Stimulated activated effector memory CD8-positive, alpha-beta T cell treated with anti-CD3 and anti-CD28 coated beads, Interleukin-12 subunit alpha, Interleukin-12 subunit beta, amount 100 ng/mL, for 72 hours (primary cell): ENCODE data around the gene ZNF609.

Source experiments
- ATAC-seq: fragments of 150-1000 bp; cut with Tn5 transposase; 2 replicates; pipeline ENCODE4 v1.10.0; 2021
- DNase-seq, 2 donors: peaks; one replicate each; pipeline ENCODE4 v3.0.0; 2021 to 2022; ENCODE audit warnings: low spot score in 2 of 2
- H3K27ac Mint-ChIP-seq: one replicate; pipeline ENCODE4 v1.8.0; 2022; ENCODE audit warnings: mild to moderate bottlenecking, mixed read lengths
- H3K36me3 Mint-ChIP-seq: one replicate; pipeline ENCODE4 v1.8.0; 2022; ENCODE audit warnings: mild to moderate bottlenecking, mixed read lengths
- H3K4me1 Mint-ChIP-seq: one replicate; pipeline ENCODE4 v1.8.0; 2022; ENCODE audit warnings: mixed read lengths
- H3K4me3 Mint-ChIP-seq: one replicate; pipeline ENCODE4 v1.8.0; 2022; ENCODE audit warnings: mild to moderate bottlenecking, mixed read lengths
- H3K9me3 Mint-ChIP-seq: one replicate; pipeline ENCODE4 v1.8.0; 2022; ENCODE audit warnings: mixed read lengths

ZNF609 gene

DNA sequence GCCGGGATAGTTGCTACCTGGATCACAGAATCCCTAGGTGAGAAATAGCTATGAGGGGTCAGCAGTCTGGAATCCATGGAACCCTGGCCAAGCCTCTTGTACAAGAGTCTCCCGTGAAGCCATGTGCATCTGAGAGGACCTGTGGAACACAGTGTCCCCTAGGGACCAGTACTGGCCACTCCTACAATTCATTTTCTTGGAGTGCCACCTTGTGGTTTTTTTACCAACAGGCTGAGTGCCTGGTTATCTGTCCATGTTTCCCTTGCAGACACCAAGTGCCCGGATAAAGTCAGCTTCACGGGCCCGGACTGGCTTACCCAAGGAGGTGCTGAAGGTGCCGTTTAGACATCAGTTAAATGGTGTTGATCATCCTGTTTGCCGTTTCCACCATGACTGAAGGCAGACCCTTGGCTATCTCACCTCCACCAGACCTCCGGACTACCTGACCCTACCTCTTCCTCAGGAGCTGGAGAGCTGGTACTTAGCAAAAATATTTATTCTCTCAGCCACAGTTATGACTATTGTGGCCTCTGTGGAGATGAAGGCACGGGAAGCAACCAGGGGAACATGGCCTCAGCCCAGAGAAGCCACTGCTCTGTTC lies 221.1 kb downstream of the ZNF609 start:
- Mint-ChIP-seq H3K36me3 (peaks cover 87% of the 10 kb centered on the region), H3K9me3 (no peaks in the 10 kb centered on the region), H3K27ac (no peak overlapping the region)

DNA sequence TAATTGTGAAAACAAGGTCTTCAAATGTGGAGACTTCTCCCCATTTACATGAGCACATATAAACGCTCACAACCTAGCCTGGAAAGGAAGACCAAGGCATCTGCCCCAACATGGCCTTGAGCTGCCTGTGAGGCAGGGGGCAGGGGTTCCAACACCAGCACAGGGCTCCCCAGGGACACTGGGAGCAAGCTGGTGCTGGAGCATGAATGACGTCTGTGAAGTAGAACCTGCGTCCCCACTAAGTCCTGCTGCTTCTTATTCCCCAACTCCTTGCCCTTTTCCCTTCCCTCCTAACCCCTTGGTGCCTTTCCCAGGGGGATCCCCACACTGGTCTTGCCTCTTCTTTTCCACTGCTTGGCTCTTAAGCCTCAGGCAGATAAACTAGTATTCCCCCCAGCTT lies 221.9 kb downstream of the ZNF609 start:
- DNase-seq: no peak
- no peaks in the 10 kb centered on the region for H3K4me1 Mint-ChIP-seq
- no peaks in the 10 kb centered on the region for H3K9me3 Mint-ChIP-seq
- peaks cover 88% of the 10 kb centered on the region for H3K36me3 Mint-ChIP-seq
- peak overlapping the region; percentile 60 for H3K27ac Mint-ChIP-seq
- H3K4me3 Mint-ChIP-seq: no peak overlapping the region
- ATAC-seq: no peak

More for the DNA sequence above, 221.1 kb downstream of the ZNF609 start:
- DNase-seq: no peak
- Mint-ChIP-seq H3K4me3 (no peak overlapping the region), H3K4me1 (no peaks in the 10 kb centered on the region)
- peak; percentile 41 for ATAC-seq

DNA sequence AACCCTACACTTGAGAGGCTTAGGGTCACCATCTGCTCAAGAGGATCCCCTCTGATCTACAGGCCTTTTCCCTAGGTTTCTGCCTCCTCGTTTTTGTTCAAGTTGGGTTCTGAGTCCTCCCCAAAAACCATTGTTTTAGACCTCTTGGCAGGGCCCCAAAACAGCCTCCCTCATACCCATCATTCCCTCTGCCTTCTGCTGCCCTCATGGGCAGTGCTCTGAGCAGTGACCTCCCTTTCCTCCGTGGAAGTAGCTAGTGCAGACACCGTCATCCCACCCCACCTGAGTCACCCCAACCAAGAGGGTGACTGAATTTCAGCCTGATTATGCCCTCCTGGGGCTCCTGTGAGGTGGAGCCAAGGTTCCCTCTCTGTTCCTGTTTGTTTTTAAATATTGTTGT lies 223.0 kb downstream of the ZNF609 start:
- H3K4me3 Mint-ChIP-seq: no peak overlapping the region
- no peaks in the 10 kb centered on the region for H3K9me3 Mint-ChIP-seq
- H3K27ac Mint-ChIP-seq: peak overlapping the region; percentile 60
- no peaks in the 10 kb centered on the region for H3K4me1 Mint-ChIP-seq
- DNase-seq (no peak), ATAC-seq (no peak)
- H3K36me3 Mint-ChIP-seq: peaks cover 88% of the 10 kb centered on the region

DNA sequence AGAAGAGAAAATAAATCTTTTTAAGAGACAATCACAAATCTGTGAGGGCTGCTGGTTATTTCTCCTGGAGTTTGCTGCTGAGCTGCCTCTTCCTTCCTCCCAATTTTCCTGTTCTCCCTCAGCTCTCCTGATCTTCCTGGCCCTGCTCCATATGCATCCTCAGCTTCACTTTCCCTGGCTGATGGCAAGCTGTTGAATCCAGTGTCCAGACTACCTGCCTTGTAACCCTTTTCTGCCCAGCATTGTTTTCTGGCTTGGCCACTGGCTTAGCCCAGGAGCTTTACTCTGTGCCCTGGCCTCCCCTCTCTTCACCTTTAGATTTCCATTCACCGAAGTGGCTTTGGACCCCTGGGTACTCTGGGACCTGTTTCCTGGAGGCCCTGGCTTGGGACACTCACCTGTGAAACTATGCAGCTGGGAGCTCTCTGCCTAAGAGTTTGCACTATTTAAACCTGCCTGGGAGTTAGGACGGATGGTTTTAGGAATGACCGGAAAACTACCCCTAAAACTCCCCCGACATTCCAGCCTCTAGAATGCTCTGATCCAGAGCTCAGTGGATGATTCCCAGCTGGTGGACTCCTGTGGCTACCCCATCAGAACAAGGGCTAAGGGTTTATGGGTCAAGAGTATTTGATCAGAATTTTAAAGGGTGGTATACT lies 225.0 kb downstream of the ZNF609 start:
- Mint-ChIP-seq H3K9me3 (no peaks in the 10 kb centered on the region), H3K27ac (peak overlapping the region; percentile 14), H3K36me3 (peaks cover 88% of the 10 kb centered on the region), H3K4me1 (no peaks in the 10 kb centered on the region), H3K4me3 (no peak overlapping the region)
- DNase-seq: no peak
- ATAC-seq: no peak

DNA sequence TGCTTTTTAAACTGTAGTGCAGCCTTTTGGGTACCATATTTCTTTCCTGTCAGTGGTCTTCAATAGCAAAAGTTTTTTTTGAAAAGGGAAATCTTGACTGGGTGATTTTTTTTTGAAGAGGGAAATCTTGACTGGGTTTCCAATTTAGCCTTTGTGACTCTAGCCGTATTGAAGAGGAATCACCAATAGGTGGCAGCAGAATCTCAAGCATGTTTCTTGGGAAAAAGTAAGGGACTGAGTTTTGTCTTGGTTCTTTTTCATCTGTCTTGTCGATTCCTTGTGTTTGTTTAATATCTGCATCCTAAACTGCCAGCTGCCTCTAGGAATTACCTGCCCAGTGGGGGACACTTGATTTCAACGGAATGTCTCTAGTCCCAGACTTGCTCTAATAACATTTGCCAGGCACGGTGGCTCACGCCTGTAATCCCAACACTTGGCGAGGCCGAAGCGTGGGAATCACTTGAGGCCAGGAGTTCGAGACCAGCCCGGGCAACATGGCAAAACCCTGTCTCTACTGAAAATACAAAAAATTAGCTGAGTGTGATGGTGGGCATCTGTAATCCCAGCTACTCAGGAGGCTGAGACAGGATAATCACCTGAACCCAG lies 225.9 kb downstream of the ZNF609 start:
- H3K4me3 Mint-ChIP-seq: no peak overlapping the region
- H3K4me1 Mint-ChIP-seq: no peaks in the 10 kb centered on the region
- ATAC-seq (no peak), DNase-seq (no peak)
- no peaks in the 10 kb centered on the region for H3K9me3 Mint-ChIP-seq
- no peak overlapping the region for H3K27ac Mint-ChIP-seq
- H3K36me3 Mint-ChIP-seq: peaks cover 87% of the 10 kb centered on the region

DNA sequence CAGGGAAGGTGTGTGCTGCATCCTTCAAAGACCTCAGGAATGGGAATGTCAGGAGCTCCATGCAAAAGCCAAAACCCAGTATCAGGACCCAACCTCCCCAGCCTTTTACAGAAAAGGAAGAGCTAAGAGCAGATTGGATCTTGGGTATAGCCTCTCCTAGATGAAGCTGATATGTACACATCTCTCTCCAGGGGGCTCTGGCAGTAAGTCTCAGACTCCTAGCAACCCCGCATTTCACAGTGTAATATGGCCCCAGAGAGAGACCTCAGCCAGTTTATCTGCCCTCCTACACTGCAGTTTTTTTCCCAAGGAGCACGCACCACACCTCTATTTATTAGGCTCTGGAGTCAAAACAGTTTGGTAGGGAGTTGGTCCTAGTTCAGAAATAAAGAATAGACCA lies 226.8 kb downstream of the ZNF609 start:
- no peaks in the 10 kb centered on the region for H3K9me3 Mint-ChIP-seq
- no peaks in the 10 kb centered on the region for H3K4me1 Mint-ChIP-seq
- no peak overlapping the region for H3K4me3 Mint-ChIP-seq
- no peak for ATAC-seq
- peaks cover 83% of the 10 kb centered on the region for H3K36me3 Mint-ChIP-seq
- H3K27ac Mint-ChIP-seq: peak overlapping the region; percentile 73
- DNase-seq: no peak

- no peaks in the 10 kb centered on the region for H3K9me3 Mint-ChIP-seq
- DNase-seq (no peak), ATAC-seq (no peak)
- H3K36me3 Mint-ChIP-seq: peaks cover 83% of the 10 kb centered on the region
- H3K4me3 Mint-ChIP-seq: no peak overlapping the region
- H3K27ac Mint-ChIP-seq: peak overlapping the region; percentile 73
- no peaks in the 10 kb centered on the region for H3K4me1 Mint-ChIP-seq
Observed at GRCh38 chr15:64687688-64688087, 227.3 kb downstream of the ZNF609 start.

DNA sequence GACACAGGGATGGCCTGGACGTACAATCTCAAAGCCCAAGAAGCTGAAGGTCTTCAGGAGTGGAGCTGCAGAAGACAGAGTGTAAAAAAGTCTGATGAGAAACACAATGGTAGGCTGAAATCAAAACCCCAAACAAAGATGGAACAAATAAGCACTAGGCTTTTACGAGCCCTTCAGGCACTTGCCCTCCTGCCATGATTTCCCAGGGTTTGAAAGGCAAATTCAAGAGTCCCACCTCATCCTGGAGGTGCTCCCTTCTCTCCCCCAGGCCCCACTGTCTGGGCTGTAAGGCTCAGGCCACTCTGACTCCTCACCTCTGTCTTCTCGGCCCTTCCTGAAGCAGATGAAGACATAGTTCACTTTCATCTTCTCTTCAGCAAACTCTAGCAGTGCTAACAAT lies 228.4 kb downstream of the ZNF609 start:
- H3K36me3 Mint-ChIP-seq: peaks cover 91% of the 10 kb centered on the region
- H3K4me1 Mint-ChIP-seq: no peaks in the 10 kb centered on the region
- ATAC-seq (no peak), DNase-seq (no peak)
- peak overlapping the region; percentile 73 for H3K27ac Mint-ChIP-seq
- no peaks in the 10 kb centered on the region for H3K9me3 Mint-ChIP-seq
- no peak overlapping the region for H3K4me3 Mint-ChIP-seq

DNA sequence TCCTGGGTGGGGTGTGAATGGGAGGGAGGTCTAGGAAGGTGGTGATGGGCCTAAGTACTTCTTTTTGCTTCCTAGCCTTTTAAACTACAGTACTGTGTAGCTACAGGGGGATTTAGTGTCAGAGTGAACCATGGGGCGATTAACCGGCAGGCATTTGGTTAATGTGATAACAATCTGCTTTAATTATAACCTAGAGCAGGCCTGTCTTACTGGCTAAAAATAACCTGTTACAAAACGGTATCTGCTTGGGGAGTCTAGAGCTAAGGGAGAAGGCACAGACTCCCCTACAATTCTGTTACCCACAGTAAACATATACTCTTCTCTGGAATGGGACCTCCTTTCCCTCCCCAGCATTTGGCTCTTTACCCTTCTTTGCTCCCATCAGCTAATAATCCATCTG lies 229.6 kb downstream of the ZNF609 start:
- ATAC-seq (no peak), DNase-seq (no peak)
- Mint-ChIP-seq H3K36me3 (peaks cover 94% of the 10 kb centered on the region), H3K27ac (peak overlapping the region; percentile 73), H3K4me3 (no peak overlapping the region), H3K4me1 (no peaks in the 10 kb centered on the region), H3K9me3 (no peaks in the 10 kb centered on the region)

GRCh38 chr15:64690578-64691296 lies 230.4 kb downstream of the ZNF609 start:
- peak overlapping the region; percentile 73 for H3K27ac Mint-ChIP-seq
- peaks cover 95% of the 10 kb centered on the region for H3K36me3 Mint-ChIP-seq
- ATAC-seq: no peak
- DNase-seq: no peak
- H3K4me3 Mint-ChIP-seq: no peak overlapping the region
- H3K4me1 Mint-ChIP-seq: no peaks in the 10 kb centered on the region
- no peaks in the 10 kb centered on the region for H3K9me3 Mint-ChIP-seq

- Mint-ChIP-seq H3K27ac (peak overlapping the region; percentile 54), H3K9me3 (no peaks in the 10 kb centered on the region), H3K4me3 (no peak overlapping the region), H3K36me3 (peaks cover 87% of the 10 kb centered on the region), H3K4me1 (no peaks in the 10 kb centered on the region)
- DNase-seq (no peak), ATAC-seq (no peak)
Observed at GRCh38 chr15:64691896-64692565, 231.7 kb downstream of the ZNF609 start.

DNA sequence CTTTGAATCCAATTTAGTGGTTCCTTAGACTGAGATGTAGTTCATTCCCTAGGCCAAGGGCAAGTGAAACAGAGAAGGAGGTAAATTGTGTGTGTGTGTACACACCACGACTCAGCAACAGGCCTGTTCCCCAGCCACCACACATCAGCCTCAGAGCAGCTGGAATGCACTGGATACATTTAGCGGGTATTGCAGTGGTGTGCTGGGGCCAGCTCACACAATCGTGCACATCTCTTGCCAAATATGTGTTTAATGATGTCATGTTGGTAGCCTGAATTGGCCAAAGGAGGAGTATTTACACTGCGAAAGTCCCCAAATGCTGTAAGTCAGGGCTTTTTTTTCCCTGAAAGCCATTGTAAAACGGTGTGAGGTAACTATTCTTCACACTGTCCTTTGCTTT lies 232.8 kb downstream of the ZNF609 start:
- Mint-ChIP-seq H3K9me3 (no peaks in the 10 kb centered on the region), H3K4me1 (peaks cover 7% of the 10 kb centered on the region), H3K27ac (peak overlapping the region; percentile 45), H3K36me3 (peaks cover 76% of the 10 kb centered on the region), H3K4me3 (no peak overlapping the region)
- ATAC-seq: no peak
- no peak for DNase-seq

GRCh38 chr15:64694816-64695215 lies 234.4 kb downstream of the ZNF609 start:
- H3K4me3 Mint-ChIP-seq: no peak overlapping the region

DNA sequence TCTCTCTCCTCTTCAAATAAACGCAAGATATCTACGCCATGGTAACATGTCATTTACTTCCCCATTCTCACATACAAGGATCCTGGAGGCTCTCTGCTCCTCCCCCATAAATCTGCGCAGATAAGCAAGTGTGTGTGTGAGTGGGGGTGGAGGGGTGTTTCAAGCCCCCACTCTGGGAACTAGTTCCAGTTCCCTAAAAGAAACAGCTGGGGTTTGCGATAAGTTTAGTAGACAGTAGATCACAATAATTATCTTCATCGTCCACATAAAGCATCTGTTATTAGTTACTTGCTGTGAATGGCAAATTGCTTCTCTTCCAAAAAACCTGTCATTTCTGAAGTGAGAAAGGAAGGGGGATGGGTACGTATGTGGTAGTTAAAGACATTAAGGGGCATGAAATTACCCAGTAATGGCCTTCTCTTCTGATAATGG lies 235.2 kb downstream of the ZNF609 start:
- DNase-seq (no peak), ATAC-seq (no peak)
- peaks cover 32% of the 10 kb centered on the region for H3K4me1 Mint-ChIP-seq
- H3K4me3 Mint-ChIP-seq: no peak overlapping the region
- H3K9me3 Mint-ChIP-seq: no peaks in the 10 kb centered on the region
- H3K36me3 Mint-ChIP-seq: peaks cover 72% of the 10 kb centered on the region
- H3K27ac Mint-ChIP-seq: no peak overlapping the region

More at GRCh38 chr15:64694816-64695215, 234.4 kb downstream of the ZNF609 start:
- H3K9me3 Mint-ChIP-seq: no peaks in the 10 kb centered on the region
- peak overlapping the region; percentile 72 for H3K27ac Mint-ChIP-seq
- peaks cover 24% of the 10 kb centered on the region for H3K4me1 Mint-ChIP-seq
- H3K36me3 Mint-ChIP-seq: peaks cover 72% of the 10 kb centered on the region
- no peak for DNase-seq
- ATAC-seq: no peak

GRCh38 chr15:64696481-64696880 lies 236.1 kb downstream of the ZNF609 start:
- no peaks in the 10 kb centered on the region for H3K9me3 Mint-ChIP-seq
- no peak overlapping the region for H3K4me3 Mint-ChIP-seq
- no peak overlapping the region for H3K27ac Mint-ChIP-seq
- H3K4me1 Mint-ChIP-seq: peaks cover 41% of the 10 kb centered on the region
- DNase-seq: no peak
- ATAC-seq: no peak
- H3K36me3 Mint-ChIP-seq: peaks cover 74% of the 10 kb centered on the region
